SIG-M5 (cell line): ENCODE data around the gene CELF1.
"Not testable (repeated sequence)": the region's sequence is repeated elsewhere in the genome, so short reads cannot be mapped to it uniquely, and the experiment has no call there.

Experiments used
- DNase-seq: peaks from one replicate; lab custom pipeline; 2025; lab: John Stamatoyannopoulos, UW

Gene CELF1

GRCh38 chr11:47538741-47539565 lies 14.0 kb downstream of the CELF1 start:
- DNase-seq, result no peak

DNA sequence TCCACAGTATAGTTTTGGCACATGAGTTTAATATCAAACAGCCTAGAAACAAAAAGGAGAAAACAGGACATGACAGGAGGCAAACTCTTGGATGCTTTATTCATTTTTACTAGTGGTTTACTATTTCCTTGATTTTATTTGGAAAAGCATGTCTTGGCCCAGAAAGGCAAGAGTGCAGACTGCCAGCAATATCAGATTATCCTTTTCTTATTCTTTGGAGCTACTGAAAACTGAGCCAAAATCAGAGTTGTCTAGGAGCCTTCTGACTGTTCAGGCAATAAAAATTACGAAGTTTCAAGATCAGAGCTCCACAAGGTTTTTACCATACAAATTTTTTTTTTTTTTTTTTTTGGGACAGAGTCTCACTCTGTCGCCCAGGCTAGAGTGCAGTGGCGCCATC lies 16.0 kb downstream of the CELF1 start:
- no peak for DNase-seq

GRCh38 chr11:47534704-47535251 lies 18.2 kb downstream of the CELF1 start:
- no peak for DNase-seq

- DNase-seq, result no peak
Measured at GRCh38 chr11:47533690-47534151, 19.2 kb downstream of the CELF1 start.

- DNase-seq, result no peak
Measured at GRCh38 chr11:47532597-47533213, 20.2 kb downstream of the CELF1 start.

DNA sequence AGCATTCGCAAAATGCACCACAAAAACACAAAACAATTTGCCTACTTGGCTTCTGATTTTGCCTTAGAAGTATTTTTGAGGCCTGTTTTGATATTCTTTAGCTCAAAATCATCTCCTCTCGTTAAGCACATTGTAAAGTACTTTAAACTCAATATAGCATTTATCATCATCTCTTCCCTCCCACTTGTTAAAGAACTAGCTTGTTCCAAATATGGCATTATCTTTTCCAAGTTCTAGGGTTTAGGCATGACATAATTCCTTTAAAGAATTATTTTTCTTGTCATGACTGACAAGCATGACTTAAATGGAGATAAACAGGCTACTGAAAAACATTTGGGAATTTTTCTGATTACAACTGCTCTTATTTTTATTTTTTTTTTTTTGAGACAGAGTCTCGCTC lies 21.3 kb downstream of the CELF1 start:
- no peak for DNase-seq

DNA sequence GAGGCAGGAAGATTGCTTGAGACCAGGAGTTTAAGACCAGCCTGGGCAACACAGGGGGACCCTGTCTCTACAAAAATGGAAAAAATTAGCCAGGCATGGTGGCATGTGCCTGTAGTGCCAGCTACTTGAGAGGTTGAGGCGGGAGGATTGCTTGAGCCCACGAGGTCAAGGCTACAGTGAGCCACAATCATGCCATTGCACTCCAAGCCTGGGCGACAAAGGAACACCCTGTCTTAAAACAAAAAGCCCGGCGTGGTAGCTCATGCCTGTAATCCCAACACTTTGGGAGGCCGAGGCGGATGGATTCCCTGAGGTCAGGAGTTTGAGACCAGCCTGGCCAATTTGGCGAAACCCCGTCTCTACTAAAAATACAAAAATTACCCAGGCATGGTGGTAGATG lies 22.2 kb downstream of the CELF1 start:
- not testable (repeated sequence) for DNase-seq

DNA sequence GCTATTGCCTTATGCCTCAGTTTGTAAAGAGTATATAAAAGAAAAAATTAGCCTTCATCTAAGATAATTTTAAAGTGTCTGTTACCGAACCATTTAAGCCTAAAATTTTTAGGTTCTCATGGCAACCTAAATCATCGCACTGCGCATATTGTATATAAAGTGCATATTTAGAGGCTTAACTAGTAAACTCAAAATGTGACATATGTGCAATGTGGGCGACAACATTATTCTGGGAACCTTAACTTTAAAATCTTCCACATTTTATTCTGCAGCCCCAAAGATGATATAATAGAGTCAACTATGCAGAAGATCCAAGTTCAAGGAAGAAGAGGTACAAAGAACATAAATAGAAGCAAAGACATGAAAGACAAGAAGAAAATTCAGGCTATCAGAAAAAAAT lies 23.0 kb downstream of the CELF1 start:
- no peak for DNase-seq

DNA sequence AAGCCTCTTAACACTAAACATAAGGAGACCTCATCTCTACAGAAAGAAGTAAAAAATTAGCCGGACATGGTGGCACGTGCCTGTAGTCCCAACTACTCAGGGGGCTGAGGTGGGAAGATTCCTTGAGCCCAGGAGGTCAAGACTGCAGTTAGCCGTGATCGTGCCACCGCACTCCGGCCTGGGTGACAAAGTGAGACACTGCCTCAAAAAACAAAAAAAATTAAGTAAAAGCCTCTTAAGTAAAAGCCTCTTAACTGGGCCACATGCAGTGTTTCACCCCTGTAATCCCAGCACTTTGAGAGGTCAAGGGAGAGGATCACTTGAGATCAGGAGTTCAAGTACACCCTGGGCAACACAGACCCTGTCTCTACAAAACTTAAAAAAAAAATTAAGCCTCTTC lies 25.7 kb downstream of the CELF1 start:
- no peak for DNase-seq

- not testable (repeated sequence) for DNase-seq
Measured at GRCh38 chr11:47526032-47526431, 26.9 kb downstream of the CELF1 start.

GRCh38 chr11:47524291-47524874 lies 28.5 kb downstream of the CELF1 start:
- DNase-seq, result no peak

- no peak for DNase-seq
Measured at GRCh38 chr11:47523490-47524225, 29.3 kb downstream of the CELF1 start.

- DNase-seq, result no peak
Measured at GRCh38 chr11:47518212-47518964, 34.5 kb downstream of the CELF1 start.

DNA sequence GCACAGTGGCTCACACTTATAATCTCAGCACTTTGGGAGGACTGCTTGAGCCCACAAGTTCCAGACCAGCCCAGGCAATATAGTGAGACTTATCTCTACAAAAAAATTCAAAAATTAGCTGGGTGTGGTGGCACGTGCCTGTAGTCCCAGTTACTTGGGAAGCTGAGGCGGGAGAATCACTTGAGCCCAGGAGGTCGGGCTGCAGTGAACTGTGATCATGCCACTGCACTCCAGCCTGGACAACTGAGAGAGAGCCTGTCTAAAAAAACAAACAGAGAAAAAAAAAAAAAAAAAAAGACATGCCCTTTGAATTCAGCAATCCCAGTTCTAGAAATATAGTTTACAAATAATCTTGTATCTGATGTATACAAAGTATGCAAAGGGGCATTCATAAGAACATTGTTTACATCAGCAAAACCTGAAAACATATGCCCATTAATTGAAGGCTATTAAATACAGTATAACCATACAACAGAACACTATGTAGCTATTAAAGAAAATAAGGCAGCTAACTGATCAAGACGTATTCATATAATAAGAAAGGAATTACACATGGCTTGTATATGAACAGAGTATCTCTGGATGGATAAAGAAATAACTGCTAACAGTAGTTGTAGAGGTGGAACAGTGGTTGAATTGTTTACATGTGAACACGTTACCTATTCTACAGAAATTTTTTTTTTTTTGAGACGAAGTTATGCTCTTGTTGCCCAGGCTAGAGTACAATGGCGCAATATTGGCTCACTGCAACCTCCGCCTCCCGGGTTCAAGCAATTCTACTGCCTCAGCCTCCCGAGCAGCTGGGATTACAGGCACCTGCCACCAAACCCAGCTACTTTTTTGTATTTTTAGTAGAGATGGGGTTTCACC lies 35.7 kb downstream of the CELF1 start:
- DNase-seq, result no peak

DNA sequence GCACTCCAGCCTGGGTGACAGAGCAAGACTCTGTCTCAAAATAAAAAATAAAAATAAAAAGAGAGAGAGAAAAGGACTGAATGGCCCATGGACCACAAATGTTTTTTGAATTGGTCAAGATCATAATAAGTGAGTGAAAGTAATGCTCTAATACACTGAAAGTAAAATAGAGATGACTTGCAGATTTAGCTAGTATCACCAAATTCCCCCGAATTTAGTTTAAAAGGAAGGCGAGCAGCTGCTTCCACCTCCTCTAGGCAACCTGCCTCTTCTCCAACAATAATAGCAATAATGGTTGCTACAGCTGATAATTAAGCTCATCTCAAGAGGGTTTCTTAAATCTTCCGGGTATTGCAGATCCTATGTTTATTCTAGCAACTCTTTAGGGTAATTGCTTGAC lies 36.8 kb downstream of the CELF1 start:
- DNase-seq, result no peak

GRCh38 chr11:47514825-47515647 lies 37.9 kb downstream of the CELF1 start:
- DNase-seq, result no peak

GRCh38 chr11:47512701-47513100 lies 40.2 kb downstream of the CELF1 start:
- no peak for DNase-seq

GRCh38 chr11:47511917-47512316 lies 41.0 kb downstream of the CELF1 start:
- no peak for DNase-seq

GRCh38 chr11:47510209-47510608 lies 42.7 kb downstream of the CELF1 start:
- no peak for DNase-seq
